H9 (cell line): ENCODE results near the gene PIP4P1. TPM values are rescaled to one million over a fixed set of nuclear protein-coding genes. Genes with fewer than 3 reads are reported as not detected.

Source experiments
- DNase-seq: peaks from one replicate; pipeline ENCODE4 v3.0.0-alpha.2; 2017
- H2AFZ ChIP-seq: one replicate; pipeline ENCODE4 v1.6.1; 2013; ENCODE audit warnings: mild to moderate bottlenecking, low read length, control low read depth, moderate library complexity
- H2AK5ac ChIP-seq: 2 replicates; pipeline ENCODE4 v1.6.1; 2013; ENCODE audit warnings: low read length, control low read depth, mixed read lengths; ENCODE audit not compliant: insufficient read length
- H2BK120ac ChIP-seq: one replicate; pipeline ENCODE4 v1.6.1; 2013; ENCODE audit warnings: low read depth, mild to moderate bottlenecking, low read length, control low read depth, inconsistent platforms; ENCODE audit not compliant: poor library complexity, severe bottlenecking
- H2BK12ac ChIP-seq: 2 replicates; pipeline ENCODE4 v1.6.1; 2013; ENCODE audit warnings: low read length, control low read depth, mixed read lengths, low read depth; ENCODE audit not compliant: insufficient read length
- H2BK15ac ChIP-seq: 2 replicates; pipeline ENCODE4 v1.6.1; 2013; ENCODE audit warnings: low read depth, low read length, control low read depth
- H2BK20ac ChIP-seq: one replicate; pipeline ENCODE4 v1.6.1; 2013; ENCODE audit warnings: low read depth, mild to moderate bottlenecking, low read length, control low read depth, inconsistent platforms; ENCODE audit not compliant: poor library complexity, severe bottlenecking
- H2BK5ac ChIP-seq: 2 replicates; pipeline ENCODE4 v1.6.1; 2013; ENCODE audit warnings: low read length, control low read depth, mixed read lengths; ENCODE audit not compliant: insufficient read length
- H3K14ac ChIP-seq: 2 replicates; pipeline ENCODE4 v1.6.1; 2013; ENCODE audit warnings: low read length, control low read depth; ENCODE audit not compliant: insufficient read depth
- H3K18ac ChIP-seq: 2 replicates; pipeline ENCODE4 v1.6.1; 2013; ENCODE audit warnings: low read depth, mild to moderate bottlenecking, mixed read lengths, low read length, control low read depth; ENCODE audit not compliant: insufficient read length
- H3K23ac ChIP-seq: 2 replicates; pipeline ENCODE4 v1.6.1; 2013; ENCODE audit warnings: low read length, control low read depth, mixed read lengths, low read depth; ENCODE audit not compliant: insufficient read length
- H3K23me2 ChIP-seq: 2 replicates; pipeline ENCODE4 v1.6.1; 2013; ENCODE audit warnings: low read depth, mild to moderate bottlenecking, mixed read lengths, low read length, control low read depth; ENCODE audit not compliant: insufficient read length, poor library complexity, severe bottlenecking
- H3K27ac ChIP-seq: 2 replicates; pipeline ENCODE4 v1.5.1; 2013; ENCODE audit warnings: low read length, control low read depth, mixed read lengths, low read depth; ENCODE audit not compliant: insufficient read length
- H3K27me3 ChIP-seq: 2 replicates; pipeline ENCODE4 v1.6.1; 2013; ENCODE audit warnings: low read length, control low read depth, inconsistent platforms; ENCODE audit not compliant: insufficient read depth
- H3K4ac ChIP-seq: 2 replicates; pipeline ENCODE4 v1.6.1; 2013; ENCODE audit warnings: low read depth, mild to moderate bottlenecking, control low read depth, inconsistent platforms, low read length, moderate library complexity
- H3K4me1 ChIP-seq: 2 replicates; pipeline ENCODE4 v1.6.1; 2013; ENCODE audit warnings: low read length, control low read depth, inconsistent platforms; ENCODE audit not compliant: insufficient read depth
- H3K4me2 ChIP-seq: 2 replicates; pipeline ENCODE4 v1.6.1; 2013; ENCODE audit warnings: low read length, control low read depth, mixed read lengths; ENCODE audit not compliant: insufficient read length, insufficient read depth
- H3K56ac ChIP-seq: 2 replicates; pipeline ENCODE4 v1.6.1; 2013; ENCODE audit warnings: low read depth, mild to moderate bottlenecking, mixed read lengths, low read length, control low read depth; ENCODE audit not compliant: insufficient read length
- H3K79me1 ChIP-seq: 2 replicates; pipeline ENCODE4 v1.6.1; 2013; ENCODE audit warnings: low read depth, mild to moderate bottlenecking, moderate library complexity, low read length, control low read depth, inconsistent platforms; ENCODE audit not compliant: insufficient read depth, poor library complexity, severe bottlenecking
- H3K79me2 ChIP-seq: 2 replicates; pipeline ENCODE4 v1.6.1; 2013; ENCODE audit warnings: low read length, control low read depth, inconsistent platforms; ENCODE audit not compliant: insufficient read depth
- H3K9ac ChIP-seq: 2 replicates; pipeline ENCODE4 v1.6.1; 2013; ENCODE audit warnings: low read length, control low read depth, mixed read lengths; ENCODE audit not compliant: insufficient read length; ENCODE audit errors: extremely low read depth
- H3K9me3 ChIP-seq: one replicate; pipeline ENCODE4 v1.6.1; 2013; ENCODE audit warnings: low read depth, low read length, inconsistent platforms; ENCODE audit not compliant: control insufficient read depth
- H3T11ph ChIP-seq: one replicate; pipeline ENCODE4 v1.6.1; 2013; ENCODE audit warnings: mild to moderate bottlenecking, low read length, control low read depth, inconsistent platforms
- H4K20me1 ChIP-seq: one replicate; pipeline ENCODE4 v1.6.1; 2013; ENCODE audit not compliant: control insufficient read depth, insufficient read length, insufficient read depth
- H4K5ac ChIP-seq: 2 replicates; pipeline ENCODE4 v1.6.1; 2013; ENCODE audit warnings: low read depth, mild to moderate bottlenecking, mixed read lengths, low read length, control low read depth; ENCODE audit not compliant: insufficient read length
- H4K8ac ChIP-seq: replicated peaks from 2 replicates; pipeline ENCODE4 v1.6.1; 2013; ENCODE audit warnings: low read length, control low read depth, mixed read lengths, low read depth; ENCODE audit not compliant: insufficient read length
- H4K91ac ChIP-seq: 2 replicates; pipeline ENCODE4 v1.6.1; 2013; ENCODE audit warnings: low read depth, mild to moderate bottlenecking, moderate library complexity, mixed read lengths, low read length, control low read depth; ENCODE audit not compliant: insufficient read length
- H3K27ac Mint-ChIP-seq, 3 experiments: 2 replicates in 2 of 3; 3 replicates in 1 of 3; pipeline ENCODE4 v1.8.0; 2020 to 2021; ENCODE audit warnings: mixed read lengths in 3 of 3, mild to moderate bottlenecking in 1 of 3, moderate library complexity in 1 of 3
- H3K27me3 Mint-ChIP-seq: 2 replicates; pipeline ENCODE4 v1.8.0; 2021; ENCODE audit warnings: low read depth, mild to moderate bottlenecking, moderate library complexity, mixed read lengths
- H3K36me3 Mint-ChIP-seq, 3 experiments: 2 replicates in 2 of 3; 3 replicates in 1 of 3; pipeline ENCODE4 v1.8.0; 2020 to 2021; ENCODE audit warnings: low read depth in 3 of 3, mixed read lengths in 3 of 3; ENCODE audit not compliant: insufficient read depth in 1 of 3
- H3K4me1 Mint-ChIP-seq, 2 experiments: 2 replicates each; pipeline ENCODE4 v1.8.0; 2020; ENCODE audit warnings: mixed read lengths in 2 of 2
- H3K4me3 Mint-ChIP-seq, 2 experiments: 2 replicates in 1 of 2; 3 replicates in 1 of 2; pipeline ENCODE4 v1.8.0; 2020 to 2021; ENCODE audit warnings: mild to moderate bottlenecking in 2 of 2, mixed read lengths in 2 of 2, moderate library complexity in 1 of 2
- H3K9me3 Mint-ChIP-seq, 2 experiments: 2 replicates in 1 of 2; 3 replicates in 1 of 2; pipeline ENCODE4 v1.8.0; 2020; ENCODE audit warnings: mild to moderate bottlenecking in 2 of 2, mixed read lengths in 2 of 2, moderate library complexity in 1 of 2
- WGBS: extraction: QIAGEN DNeasy Blood & Tissue Kit; methylation state at CpG from one replicate; pipeline ENCODE4 v1.1.7; 2013; ENCODE audit warnings: missing lambda C conversion rate, low lambda C conversion rate, mixed read lengths; ENCODE audit not compliant: insufficient read length; ENCODE audit errors: extremely low coverage; 5-methylcytosine and 5-hydroxymethylcytosine counted together
- total RNA-seq: library from RNA; stranded (reverse); gene quantifications from 2 replicates; pipeline ENCODE4 v1.2.1, GENCODE V29; 2021
- TF ChIP-seq, protein P1 (sequence below): fragments of 200-600 bp; sonication (generic); conservative IDR thresholded peaks from 3 replicates; pipeline ENCODE4 v1.8.0; 2021; ENCODE audit warnings: antibody characterized with exemption, mild to moderate bottlenecking

PIP4P1 gene
- total RNA-seq, 1 experiment from 2014 or later: 41.6 TPM

DNA sequence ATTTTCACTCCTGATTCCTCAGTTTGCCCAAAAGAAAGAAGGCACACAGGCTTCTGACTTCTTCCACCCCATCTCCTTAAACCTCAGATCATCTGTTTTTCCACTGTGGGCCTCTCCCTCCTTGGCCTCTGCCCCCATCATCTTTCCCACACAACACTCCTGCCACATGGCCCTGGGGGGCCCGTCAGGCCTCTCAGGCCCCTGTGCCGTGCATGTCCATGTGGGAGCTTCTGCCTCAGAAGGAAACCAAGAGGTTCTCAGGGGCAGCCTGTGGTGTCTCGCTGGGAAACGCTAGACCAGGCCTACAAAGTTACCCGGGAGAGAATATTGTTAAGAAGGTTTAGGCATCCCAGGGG, 33.2 kb downstream of the PIP4P1 start:
- H2AK5ac ChIP-seq: no peak overlapping the region
- Mint-ChIP-seq H3K36me3 (no peaks in the 10 kb centered on the region), H3K4me3 (no peak overlapping the region; a peak in 1 of 5 replicates), H3K4me1 (peaks cover 10 to 11% of the 10 kb centered on the region in 2 experiments), H3K27ac (peak overlapping the region in 1 of 3 experiments; percentile 29; a peak in 1 of 7 replicates), H3K27me3 (no peaks in the 10 kb centered on the region), H3K9me3 (no peaks in the 10 kb centered on the region)
- no peaks in the 10 kb centered on the region for H3K23me2 ChIP-seq
- H3K9ac ChIP-seq: no peak overlapping the region
- no CpG with 5 or more reads among the region's 5 CpGs for whole genome bisulfite sequencing
- peaks cover 9% of the 10 kb centered on the region; the same call in 1 of the 2 replicates for H3K4me1 ChIP-seq
- no peak overlapping the region for H3K4me2 ChIP-seq
- no peak overlapping the region for H3K27ac ChIP-seq
- no peak overlapping the region for H3K14ac ChIP-seq
- H2BK12ac ChIP-seq: no peak overlapping the region
- H3K79me1 ChIP-seq: no peaks in the 10 kb centered on the region
- no peak overlapping the region for H2AFZ ChIP-seq
- H3K18ac ChIP-seq: no peak overlapping the region
- no peak overlapping the region for H3K4ac ChIP-seq
- no peak overlapping the region for H4K5ac ChIP-seq
- no peaks in the 10 kb centered on the region for H3K79me2 ChIP-seq
- no peak overlapping the region for H4K8ac ChIP-seq
- H3K27me3 ChIP-seq: no peaks in the 10 kb centered on the region
- no peak overlapping the region for H2BK20ac ChIP-seq
- H4K91ac ChIP-seq: no peak overlapping the region
- no peak overlapping the region for H3T11ph ChIP-seq
- no peak overlapping the region for H3K23ac ChIP-seq
- TF ChIP-seq, protein P1, sequence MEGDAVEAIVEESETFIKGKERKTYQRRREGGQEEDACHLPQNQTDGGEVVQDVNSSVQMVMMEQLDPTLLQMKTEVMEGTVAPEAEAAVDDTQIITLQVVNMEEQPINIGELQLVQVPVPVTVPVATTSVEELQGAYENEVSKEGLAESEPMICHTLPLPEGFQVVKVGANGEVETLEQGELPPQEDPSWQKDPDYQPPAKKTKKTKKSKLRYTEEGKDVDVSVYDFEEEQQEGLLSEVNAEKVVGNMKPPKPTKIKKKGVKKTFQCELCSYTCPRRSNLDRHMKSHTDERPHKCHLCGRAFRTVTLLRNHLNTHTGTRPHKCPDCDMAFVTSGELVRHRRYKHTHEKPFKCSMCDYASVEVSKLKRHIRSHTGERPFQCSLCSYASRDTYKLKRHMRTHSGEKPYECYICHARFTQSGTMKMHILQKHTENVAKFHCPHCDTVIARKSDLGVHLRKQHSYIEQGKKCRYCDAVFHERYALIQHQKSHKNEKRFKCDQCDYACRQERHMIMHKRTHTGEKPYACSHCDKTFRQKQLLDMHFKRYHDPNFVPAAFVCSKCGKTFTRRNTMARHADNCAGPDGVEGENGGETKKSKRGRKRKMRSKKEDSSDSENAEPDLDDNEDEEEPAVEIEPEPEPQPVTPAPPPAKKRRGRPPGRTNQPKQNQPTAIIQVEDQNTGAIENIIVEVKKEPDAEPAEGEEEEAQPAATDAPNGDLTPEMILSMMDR: no peak
- no peak overlapping the region for H2BK120ac ChIP-seq
- no peaks in the 10 kb centered on the region for H3K9me3 ChIP-seq
- H2BK15ac ChIP-seq: no peak overlapping the region
- H3K56ac ChIP-seq: no peak overlapping the region
- DNase-seq: no peak
- no peak overlapping the region for H2BK5ac ChIP-seq
- no peaks in the 10 kb centered on the region for H4K20me1 ChIP-seq
